Measurements from ENCODE around the gene PAX4. TPM values are rescaled to one million over a fixed set of nuclear protein-coding genes. Genes with fewer than 3 reads are reported as not detected.

The PAX4 gene
- total and polyA plus RNA-seq, 5 donors from 2014 or later: not detected

DNA sequence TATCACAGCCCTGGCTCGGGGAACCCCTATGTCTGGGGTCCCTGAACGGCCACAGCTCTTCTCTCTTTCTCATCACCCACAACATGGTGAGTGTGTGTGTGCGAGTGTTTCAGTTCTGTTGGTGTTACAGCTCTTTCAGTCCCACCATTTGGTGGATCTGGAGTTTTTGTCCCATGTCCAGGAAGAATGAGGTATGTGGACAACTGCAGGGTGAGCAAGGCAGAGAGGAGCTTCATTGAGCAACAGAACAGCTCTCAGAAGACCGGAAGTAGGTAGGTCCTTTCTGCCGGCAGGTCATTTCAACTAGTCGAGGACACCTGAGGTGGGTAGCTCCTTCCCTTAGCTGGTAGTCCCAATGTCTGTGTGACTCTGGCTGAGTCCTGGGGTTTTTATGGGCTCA, 9.5 kb downstream of the PAX4 start:
- Histone ChIP-seq H3K4me1 (ENCODE audit: control insufficient read depth, insufficient read depth, low read length, poor library complexity, severe bottlenecking) (no peaks in the 10 kb centered on the region), H3K36me3 (ENCODE audit: control insufficient read depth, insufficient read depth, low read length) (no peaks in the 10 kb centered on the region), H3K9me3 (ENCODE audit: control insufficient read depth in 2 of 2, low read length in 2 of 2) (no peaks in the 10 kb centered on the region), H3K27me3 (ENCODE audit: control insufficient read depth, insufficient read depth, low read length) (no peaks in the 10 kb centered on the region), H3K4me3 (ENCODE audit: low read depth, low read length) (no peak overlapping the region), H3K27ac (ENCODE audit: insufficient read depth, low read length, poor library complexity, severe bottlenecking) (no peak overlapping the region)
- Mint-ChIP-seq H3K9me3 (peaks cover 0 to 1% (median 0%) of the 10 kb centered on the region in 7 donors), H3K27me3 (peaks cover 6% of the 10 kb centered on the region), H3K4me3 (no peak overlapping the region), H3K4me1 (no peaks in the 10 kb centered on the region), H3K27ac (no peak overlapping the region), H3K36me3 (no peaks in the 10 kb centered on the region)
- no peak for DNase-seq
- no peak for ATAC-seq (ENCODE audit: low read depth in 2 of 2)

DNA sequence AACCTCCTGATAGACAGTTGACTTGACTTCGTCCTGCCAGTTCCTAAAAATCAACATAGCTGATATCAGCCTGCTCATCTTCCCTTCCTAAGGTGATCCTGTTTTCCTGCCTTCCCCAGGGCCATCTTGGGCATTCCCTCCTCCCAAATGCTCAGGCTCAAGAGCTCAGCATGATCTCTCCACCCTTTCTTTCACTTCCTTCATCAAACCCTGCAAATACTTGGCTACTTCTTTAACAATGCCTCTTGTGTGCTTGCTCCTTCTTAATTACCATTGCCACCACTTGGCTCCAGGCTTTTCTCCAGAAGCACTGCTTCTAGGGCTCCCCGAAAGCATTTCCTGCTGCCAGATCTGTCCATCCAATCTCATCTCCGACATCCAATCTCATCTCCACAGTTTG, 17.1 kb downstream of the PAX4 start:
- H3K27me3 Mint-ChIP-seq: peaks cover 8% of the 10 kb centered on the region
- H3K36me3 ChIP-seq (ENCODE audit: control insufficient read depth, insufficient read depth, low read length): no peaks in the 10 kb centered on the region

DNA sequence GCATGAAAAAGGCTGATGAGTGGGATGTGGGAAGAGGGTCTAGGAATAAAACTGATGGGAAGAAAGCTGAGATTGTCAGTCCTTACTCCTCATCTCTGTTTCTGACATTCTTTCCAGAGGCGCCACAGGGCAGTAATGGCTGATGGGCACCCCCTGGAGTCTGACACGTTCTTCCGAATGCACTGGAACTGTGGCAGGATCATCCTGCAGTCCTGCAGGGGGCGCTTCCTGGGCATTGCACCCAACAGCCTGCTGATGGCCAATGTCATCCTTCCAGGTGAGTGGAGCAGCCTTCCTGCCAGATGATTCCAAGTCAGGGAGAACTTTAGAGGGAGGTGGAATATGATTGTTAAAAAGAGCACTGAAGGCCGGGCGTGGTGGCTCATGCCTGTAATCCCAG, 19.6 kb downstream of the PAX4 start:
- H3K4me1 ChIP-seq (ENCODE audit: control insufficient read depth, insufficient read depth, low read length, poor library complexity, severe bottlenecking): no peaks in the 10 kb centered on the region
- no peak for ATAC-seq (ENCODE audit: low read depth in 2 of 2)
- H3K4me3 ChIP-seq (ENCODE audit: low read depth, low read length): no peak overlapping the region
- Mint-ChIP-seq H3K27ac (no peak overlapping the region), H3K36me3 (peaks cover 11% of the 10 kb centered on the region), H3K4me3 (no peak overlapping the region), H3K9me3 (no peaks in the 10 kb centered on the region), H3K4me1 (no peaks in the 10 kb centered on the region), H3K27me3 (peaks cover 8% of the 10 kb centered on the region)
- no peaks in the 10 kb centered on the region for H3K9me3 ChIP-seq (ENCODE audit: control insufficient read depth in 2 of 2, low read length in 2 of 2)
- no peaks in the 10 kb centered on the region for H3K27me3 ChIP-seq (ENCODE audit: control insufficient read depth, insufficient read depth, low read length)
- no peak overlapping the region for H3K27ac ChIP-seq (ENCODE audit: insufficient read depth, low read length, poor library complexity, severe bottlenecking)
- DNase-seq: peak in 1 of 3 donors; percentile 6
- H3K36me3 ChIP-seq (ENCODE audit: control insufficient read depth, insufficient read depth, low read length): no peaks in the 10 kb centered on the region

More for the DNA sequence above, 17.1 kb downstream of the PAX4 start:
- Histone ChIP-seq H3K9me3 (ENCODE audit: control insufficient read depth in 2 of 2, low read length in 2 of 2) (no peaks in the 10 kb centered on the region), H3K27ac (ENCODE audit: insufficient read depth, low read length, poor library complexity, severe bottlenecking) (no peak overlapping the region), H3K4me3 (ENCODE audit: low read depth, low read length) (no peak overlapping the region), H3K4me1 (ENCODE audit: control insufficient read depth, insufficient read depth, low read length, poor library complexity, severe bottlenecking) (no peaks in the 10 kb centered on the region), H3K27me3 (ENCODE audit: control insufficient read depth, insufficient read depth, low read length) (no peaks in the 10 kb centered on the region)
- Mint-ChIP-seq H3K4me3 (no peak overlapping the region), H3K27ac (no peak overlapping the region), H3K9me3 (no peaks in the 10 kb centered on the region), H3K4me1 (no peaks in the 10 kb centered on the region), H3K36me3 (peaks cover 11% of the 10 kb centered on the region)
- DNase-seq: no peak
- ATAC-seq (ENCODE audit: low read depth in 2 of 2): no peak

DNA sequence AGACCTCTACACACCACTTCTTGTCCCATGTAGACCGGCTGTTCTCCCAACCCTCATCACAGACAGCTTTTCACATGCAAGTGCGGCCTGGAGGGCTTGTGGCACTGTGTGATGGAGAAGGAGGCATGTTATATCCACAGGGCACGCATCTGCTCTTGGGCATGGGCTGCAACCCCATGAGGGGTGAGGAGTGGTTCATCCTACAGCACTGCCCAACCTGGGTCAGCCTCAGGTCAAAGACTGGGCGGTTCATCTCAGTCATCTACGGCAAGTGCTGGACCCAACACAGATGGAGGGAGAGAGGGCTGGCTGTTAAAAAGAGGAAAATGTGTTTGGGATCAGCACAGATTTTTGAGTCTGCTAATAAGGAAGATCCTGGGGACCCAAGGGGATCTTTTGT, 22.2 kb downstream of the PAX4 start:
- peaks cover 4% of the 10 kb centered on the region for H3K27me3 Mint-ChIP-seq
- peaks cover 0 to 7% (median under 1%) of the 10 kb centered on the region in 4 donors for H3K4me1 Mint-ChIP-seq
- no peaks in the 10 kb centered on the region for H3K9me3 ChIP-seq (ENCODE audit: control insufficient read depth in 2 of 2, low read length in 2 of 2)
- no peaks in the 10 kb centered on the region for H3K4me1 ChIP-seq (ENCODE audit: control insufficient read depth, insufficient read depth, low read length, poor library complexity, severe bottlenecking)
- ATAC-seq (ENCODE audit: low read depth in 2 of 2) (no peak), DNase-seq (no peak)
- no peak overlapping the region for H3K4me3 Mint-ChIP-seq
- no peak overlapping the region for H3K27ac Mint-ChIP-seq
- peaks cover 15% of the 10 kb centered on the region for H3K36me3 Mint-ChIP-seq
- peaks cover 11% of the 10 kb centered on the region for H3K36me3 ChIP-seq (ENCODE audit: control insufficient read depth, insufficient read depth, low read length)
- no peak overlapping the region for H3K27ac ChIP-seq (ENCODE audit: insufficient read depth, low read length, poor library complexity, severe bottlenecking)
- H3K4me3 ChIP-seq (ENCODE audit: low read depth, low read length): no peak overlapping the region
- H3K27me3 ChIP-seq (ENCODE audit: control insufficient read depth, insufficient read depth, low read length): no peaks in the 10 kb centered on the region
- H3K9me3 Mint-ChIP-seq: no peaks in the 10 kb centered on the region

DNA sequence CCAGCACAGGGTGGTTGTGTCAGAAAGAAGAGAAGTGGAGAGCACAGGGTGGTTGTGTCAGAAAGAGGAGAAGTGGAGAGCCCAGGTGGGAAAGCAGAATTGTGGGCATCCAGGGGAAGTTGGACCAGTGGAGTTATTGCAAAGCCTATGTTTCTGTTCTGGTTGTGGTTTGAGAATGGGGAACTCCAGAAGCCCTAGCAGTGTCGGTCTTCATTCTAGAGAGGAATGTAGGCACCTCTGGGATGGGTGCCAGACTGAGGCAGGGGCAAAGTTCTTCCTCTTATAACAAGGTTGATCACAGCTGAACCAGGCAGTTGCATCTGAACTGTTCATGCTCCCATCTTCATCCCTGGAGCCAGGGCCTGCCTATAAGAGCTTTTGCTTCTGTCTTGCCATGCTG, 23.5 kb downstream of the PAX4 start:
- Mint-ChIP-seq H3K9me3 (no peaks in the 10 kb centered on the region), H3K4me3 (no peak overlapping the region), H3K36me3 (peaks cover 11% of the 10 kb centered on the region), H3K27me3 (peaks cover 4% of the 10 kb centered on the region), H3K4me1 (peaks cover 5 to 18% (median 9%) of the 10 kb centered on the region in 4 donors), H3K27ac (peak overlapping the region in 1 of 3 donors; percentile 52)
- H3K27ac ChIP-seq (ENCODE audit: insufficient read depth, low read length, poor library complexity, severe bottlenecking): no peak overlapping the region
- no peak overlapping the region for H3K4me3 ChIP-seq (ENCODE audit: low read depth, low read length)
- no peaks in the 10 kb centered on the region for H3K27me3 ChIP-seq (ENCODE audit: control insufficient read depth, insufficient read depth, low read length)
- no peaks in the 10 kb centered on the region for H3K9me3 ChIP-seq (ENCODE audit: control insufficient read depth in 2 of 2, low read length in 2 of 2)
- DNase-seq (no peak), ATAC-seq (ENCODE audit: low read depth in 2 of 2) (no peak)
- peaks cover 13% of the 10 kb centered on the region for H3K36me3 ChIP-seq (ENCODE audit: control insufficient read depth, insufficient read depth, low read length)
- H3K4me1 ChIP-seq (ENCODE audit: control insufficient read depth, insufficient read depth, low read length, poor library complexity, severe bottlenecking): peaks cover 5% of the 10 kb centered on the region

DNA sequence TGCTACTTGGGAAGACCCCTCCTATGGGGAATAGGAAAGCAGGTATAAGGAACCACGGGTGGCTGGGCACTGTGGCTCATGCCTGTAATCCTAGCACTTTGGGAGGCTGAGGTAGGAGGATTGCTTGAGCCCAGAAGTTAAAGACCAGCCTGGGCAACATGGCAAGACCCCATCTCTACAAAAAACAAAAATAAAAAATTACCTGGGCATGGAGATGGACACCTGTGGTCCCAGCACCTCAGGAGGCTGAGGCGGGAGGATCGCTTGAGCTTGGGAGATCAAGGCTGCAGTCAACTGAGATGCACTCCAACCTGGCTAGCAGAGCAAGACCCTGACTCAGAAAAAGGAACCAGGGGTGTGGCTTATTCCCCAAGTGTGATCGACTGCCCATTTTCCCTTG, 25.4 kb downstream of the PAX4 start:
- H3K27ac ChIP-seq (ENCODE audit: insufficient read depth, low read length, poor library complexity, severe bottlenecking): no peak overlapping the region
- peaks cover 13% of the 10 kb centered on the region for H3K36me3 ChIP-seq (ENCODE audit: control insufficient read depth, insufficient read depth, low read length)
- no peak for ATAC-seq (ENCODE audit: low read depth in 2 of 2)
- H3K27me3 ChIP-seq (ENCODE audit: control insufficient read depth, insufficient read depth, low read length): no peaks in the 10 kb centered on the region
- H3K4me1 ChIP-seq (ENCODE audit: control insufficient read depth, insufficient read depth, low read length, poor library complexity, severe bottlenecking): peaks cover 20% of the 10 kb centered on the region
- Mint-ChIP-seq H3K4me1 (peaks cover 9 to 27% (median 16%) of the 10 kb centered on the region in 4 donors), H3K9me3 (peaks cover 0 to 1% (median 0%) of the 10 kb centered on the region in 7 donors), H3K27me3 (no peaks in the 10 kb centered on the region), H3K27ac (no peak overlapping the region), H3K36me3 (peaks cover 11% of the 10 kb centered on the region), H3K4me3 (no peak overlapping the region)
- no peaks in the 10 kb centered on the region for H3K9me3 ChIP-seq (ENCODE audit: control insufficient read depth in 2 of 2, low read length in 2 of 2)
- DNase-seq: no peak
- no peak overlapping the region for H3K4me3 ChIP-seq (ENCODE audit: low read depth, low read length)

DNA sequence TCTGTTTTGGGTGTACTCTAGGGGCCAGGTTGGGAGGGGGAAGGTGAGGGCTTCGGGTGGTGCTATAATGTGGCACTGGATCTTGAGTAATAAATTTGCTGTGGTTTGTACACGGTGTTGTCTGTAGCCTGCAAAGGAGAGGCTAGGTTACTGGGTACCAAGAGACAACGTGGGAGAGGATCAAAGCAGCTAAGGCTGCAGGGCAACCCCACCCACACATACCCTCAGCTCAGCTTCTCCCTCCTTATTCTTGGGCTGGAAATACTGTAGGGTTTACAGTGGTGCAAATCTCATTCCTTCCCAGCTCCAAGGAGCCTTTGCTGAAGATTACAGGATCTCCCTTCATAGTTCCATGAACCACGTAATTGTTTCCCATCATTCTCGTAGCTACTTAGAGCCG, 26.4 kb downstream of the PAX4 start:
- H3K4me3 Mint-ChIP-seq: peak overlapping the region; percentile 42 to 81 (median 50)
- no peaks in the 10 kb centered on the region for H3K27me3 ChIP-seq (ENCODE audit: control insufficient read depth, insufficient read depth, low read length)
- ATAC-seq (ENCODE audit: low read depth in 2 of 2) (no peak), DNase-seq (no peak)
- peaks cover 11% of the 10 kb centered on the region for H3K36me3 Mint-ChIP-seq
- H3K27ac ChIP-seq (ENCODE audit: insufficient read depth, low read length, poor library complexity, severe bottlenecking): no peak overlapping the region
- peaks cover 23% of the 10 kb centered on the region for H3K4me1 ChIP-seq (ENCODE audit: control insufficient read depth, insufficient read depth, low read length, poor library complexity, severe bottlenecking)
- peaks cover 9 to 31% (median 22%) of the 10 kb centered on the region in 4 donors for H3K4me1 Mint-ChIP-seq
- peaks cover 4% of the 10 kb centered on the region for H3K27me3 Mint-ChIP-seq
- H3K36me3 ChIP-seq (ENCODE audit: control insufficient read depth, insufficient read depth, low read length): peaks cover 13% of the 10 kb centered on the region
- H3K9me3 Mint-ChIP-seq: peaks cover 0 to 1% (median 0%) of the 10 kb centered on the region in 7 donors
- H3K27ac Mint-ChIP-seq: no peak overlapping the region
- no peaks in the 10 kb centered on the region for H3K9me3 ChIP-seq (ENCODE audit: control insufficient read depth in 2 of 2, low read length in 2 of 2)
- no peak overlapping the region for H3K4me3 ChIP-seq (ENCODE audit: low read depth, low read length)

DNA sequence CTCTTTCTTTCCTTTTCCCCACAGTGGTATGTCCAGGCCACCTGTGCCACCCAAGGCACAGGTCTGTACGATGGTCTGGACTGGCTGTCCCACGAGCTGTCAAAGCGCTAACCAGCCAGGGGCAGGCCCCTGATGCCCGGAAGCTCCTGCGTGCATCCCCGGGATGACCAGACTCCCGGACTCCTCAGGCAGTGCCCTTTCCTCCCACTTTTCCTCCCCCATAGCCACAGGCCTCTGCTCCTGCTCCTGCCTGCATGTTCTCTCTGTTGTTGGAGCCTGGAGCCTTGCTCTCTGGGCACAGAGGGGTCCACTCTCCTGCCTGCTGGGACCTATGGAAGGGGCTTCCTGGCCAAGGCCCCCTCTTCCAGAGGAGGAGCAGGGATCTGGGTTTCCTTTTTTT, 26.8 kb downstream of the PAX4 start:
- H3K36me3 ChIP-seq (ENCODE audit: control insufficient read depth, insufficient read depth, low read length): peaks cover 13% of the 10 kb centered on the region
- H3K4me1 Mint-ChIP-seq: peaks cover 9 to 35% (median 26%) of the 10 kb centered on the region in 4 donors
- peaks cover 0 to 1% (median 0%) of the 10 kb centered on the region in 7 donors for H3K9me3 Mint-ChIP-seq
- peaks cover 23% of the 10 kb centered on the region for H3K4me1 ChIP-seq (ENCODE audit: control insufficient read depth, insufficient read depth, low read length, poor library complexity, severe bottlenecking)
- no peaks in the 10 kb centered on the region for H3K9me3 ChIP-seq (ENCODE audit: control insufficient read depth in 2 of 2, low read length in 2 of 2)
- H3K27ac ChIP-seq (ENCODE audit: insufficient read depth, low read length, poor library complexity, severe bottlenecking): no peak overlapping the region
- H3K27me3 ChIP-seq (ENCODE audit: control insufficient read depth, insufficient read depth, low read length): no peaks in the 10 kb centered on the region
- no peak for DNase-seq
- H3K27ac Mint-ChIP-seq: no peak overlapping the region
- ATAC-seq (ENCODE audit: low read depth in 2 of 2): no peak
- H3K4me3 Mint-ChIP-seq: peak overlapping the region; percentile 42 to 81 (median 50)
- peaks cover 11% of the 10 kb centered on the region for H3K36me3 Mint-ChIP-seq
- H3K4me3 ChIP-seq (ENCODE audit: low read depth, low read length): no peak overlapping the region
- peaks cover 4% of the 10 kb centered on the region for H3K27me3 Mint-ChIP-seq

All from CD4-positive, CD25-positive, alpha-beta regulatory T cell (primary cell).